ENCODE results near the gene ETV5. TPM values are rescaled to one million over a fixed set of nuclear protein-coding genes. Genes with fewer than 3 reads are reported as not detected.

The ETV5 gene
- total RNA-seq, 8 experiments from 2014 or later, result 4.0 to 36.7 (median 10.8) TPM

DNA sequence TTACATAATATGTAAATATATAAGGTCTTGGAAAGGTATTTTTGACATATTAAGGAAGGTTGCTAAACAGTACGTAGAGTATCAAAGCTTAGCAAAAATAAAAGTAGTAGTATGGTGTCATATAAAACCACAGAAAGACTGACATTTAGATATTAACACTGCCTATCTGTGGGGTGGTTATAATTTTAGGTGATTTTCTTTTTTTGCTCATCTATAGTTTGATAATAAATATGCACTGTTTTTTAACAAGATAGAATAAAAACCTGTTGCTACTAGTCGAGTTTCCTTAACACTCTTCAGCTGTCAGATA is 40.7 kb downstream of the ETV5 start:
- 14 to 100% (median 78%) methylated on average over 1 to 2 of the region's 2 CpGs for WGBS, 10 experiments
- in situ Hi-C loops (cut with MboI; ENCODE audit: low pct_unique_long_range_greater_than_20kb in 2 of 9, low sequenced_read_pairs in 9 of 9, unreplicated experiment in 9 of 9), result no loop called here

DNA sequence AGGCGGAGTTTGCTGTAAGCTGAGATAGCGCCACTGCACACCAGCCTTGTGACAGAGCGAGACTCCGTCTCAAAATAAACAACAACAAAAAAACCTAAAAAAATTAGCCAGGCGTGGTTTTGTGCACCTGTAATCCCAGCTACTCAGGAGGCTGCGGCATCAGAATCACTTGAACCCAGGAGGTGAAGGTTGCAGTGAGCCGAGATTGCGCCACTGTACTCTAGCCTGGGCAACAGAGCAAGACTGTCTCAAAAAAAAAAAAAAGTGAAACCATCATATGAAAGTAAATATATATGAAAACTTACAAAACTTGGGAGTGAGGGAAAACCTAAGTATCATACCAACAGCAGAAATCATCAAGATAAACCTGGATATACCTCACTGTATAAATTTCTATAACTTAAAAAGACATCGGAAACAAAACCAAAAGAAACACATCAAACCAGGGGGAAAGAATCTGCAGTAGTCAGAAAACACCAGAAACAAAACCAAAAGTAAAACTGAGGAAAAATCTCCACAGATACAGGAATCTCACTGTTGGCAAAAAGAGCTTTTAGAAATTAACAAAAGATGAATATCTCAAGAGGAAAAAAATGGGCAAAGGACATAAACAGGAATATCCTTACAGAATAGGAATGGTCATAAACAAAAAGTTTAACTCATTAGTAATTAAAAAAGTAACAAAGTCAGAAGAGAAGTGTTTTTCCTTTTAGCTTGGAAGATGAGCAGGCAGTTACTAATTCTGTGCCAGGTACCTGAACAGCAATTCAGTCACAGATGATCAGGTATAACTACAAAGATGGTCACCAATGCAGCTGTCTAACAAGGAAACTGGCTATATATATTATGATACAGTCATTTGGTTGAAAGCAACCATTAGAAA is 41.3 kb downstream of the ETV5 start:
- in situ Hi-C loops (cut with MboI; ENCODE audit: low pct_unique_long_range_greater_than_20kb in 2 of 9, low sequenced_read_pairs in 9 of 9, unreplicated experiment in 9 of 9), result no loop called here
- no peak for ATAC-seq (replicated peaks in 6 of 8)
- Histone ChIP-seq H3K27ac (no peak overlapping the region), H3K4me1 (replicated peaks in 1 of 2) (no peaks in the 10 kb centered on the region), H3K4me3 (no peak overlapping the region)
- WGBS, 10 experiments, result 93 to 100% (median 98%) methylated on average over 1 to 9 of the region's 9 CpGs

More for the DNA sequence above, 40.7 kb downstream of the ETV5 start:
- Histone ChIP-seq H3K27ac (no peak overlapping the region), H3K4me3 (no peak overlapping the region), H3K4me1 (replicated peaks in 1 of 2) (no peaks in the 10 kb centered on the region)
- ATAC-seq (replicated peaks in 6 of 8), result no peak

DNA sequence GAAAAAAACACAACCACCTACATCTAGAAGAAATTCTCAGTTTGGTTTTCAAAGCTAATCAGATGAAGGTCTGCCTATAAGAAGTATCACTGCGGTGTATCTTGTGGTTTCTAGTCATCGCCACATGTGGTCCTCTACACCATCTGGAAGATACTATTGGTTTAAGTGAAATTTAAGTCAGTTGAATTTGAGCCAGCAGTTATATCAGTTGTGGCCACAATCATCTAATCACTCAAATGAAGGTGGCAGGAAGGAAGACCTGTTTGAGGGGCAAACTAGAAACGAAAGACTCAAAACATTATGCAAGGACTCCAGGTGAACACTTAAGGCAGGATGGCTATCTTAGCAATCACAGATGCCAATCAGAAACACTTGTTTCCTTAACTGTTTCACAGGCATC is 48.7 kb downstream of the ETV5 start:
- peaks cover 3 to 6% of the 10 kb centered on the region in 2 donors for H3K4me1 ChIP-seq (replicated peaks in 1 of 2)
- 83 to 100% (median 93%) methylated on average over 1 to 3 of the region's 3 CpGs; no CpG with 5 or more reads in 2 of the 10 experiments for WGBS, 10 experiments
- in situ Hi-C loops (cut with MboI; ENCODE audit: low pct_unique_long_range_greater_than_20kb in 2 of 9, low sequenced_read_pairs in 9 of 9, unreplicated experiment in 9 of 9), result no loop called here
- H3K4me3 ChIP-seq, result no peak overlapping the region
- no peak for ATAC-seq (replicated peaks in 6 of 8)
- no peak overlapping the region for H3K27ac ChIP-seq

DNA sequence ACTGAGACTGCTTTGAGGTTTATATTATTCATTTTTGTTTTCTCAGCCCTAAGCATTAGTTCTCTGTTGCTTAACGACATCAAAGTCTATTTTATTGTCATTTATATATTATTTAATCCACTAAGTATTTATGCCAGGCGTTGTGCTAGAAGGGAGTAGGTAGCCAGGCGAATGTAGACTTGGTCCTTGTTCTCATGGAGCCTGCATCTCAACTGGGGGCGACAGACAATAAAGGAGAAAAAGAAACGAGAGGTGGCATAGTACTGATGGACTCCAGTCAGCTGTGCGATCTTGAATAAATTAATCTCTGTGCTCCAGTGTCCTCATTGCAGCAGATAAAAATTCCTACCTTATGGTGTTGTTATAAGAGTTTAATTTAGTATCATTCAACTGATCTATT is 49.7 kb downstream of the ETV5 start:
- WGBS, 10 experiments, result 70 to 100% (median 91%) methylated on average over 1 to 6 of the region's 6 CpGs
- Histone ChIP-seq H3K27ac (no peak overlapping the region), H3K4me1 (replicated peaks in 1 of 2) (peaks cover 3 to 11% of the 10 kb centered on the region in 2 donors), H3K4me3 (no peak overlapping the region)
- in situ Hi-C loops (cut with MboI; ENCODE audit: low pct_unique_long_range_greater_than_20kb in 2 of 9, low sequenced_read_pairs in 9 of 9, unreplicated experiment in 9 of 9), result no loop called here
- ATAC-seq (replicated peaks in 6 of 8), result no peak

DNA sequence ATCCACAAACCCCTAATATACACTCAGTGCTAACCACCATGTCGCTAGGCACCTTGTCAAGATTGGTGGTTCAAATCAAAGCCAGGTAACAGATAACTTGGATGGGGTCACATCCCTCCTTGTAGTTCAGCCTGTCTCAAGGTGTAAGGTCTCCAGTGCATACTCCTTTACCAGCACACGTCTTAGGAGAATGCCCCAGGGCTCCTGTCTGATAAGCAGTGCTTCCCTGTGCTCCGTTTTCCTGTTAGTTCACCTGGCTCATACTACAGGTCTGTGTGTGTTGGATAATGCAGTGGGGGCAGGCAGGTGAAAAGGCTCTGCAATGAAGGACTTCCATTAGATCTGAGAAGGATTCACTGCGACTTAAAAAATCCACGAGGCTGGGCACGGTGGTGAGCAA is 50.7 kb downstream of the ETV5 start:
- Histone ChIP-seq H3K4me3 (no peak overlapping the region), H3K27ac (no peak overlapping the region), H3K4me1 (replicated peaks in 1 of 2) (peaks cover 9 to 16% of the 10 kb centered on the region in 2 donors)
- ATAC-seq (replicated peaks in 6 of 8), result no peak
- in situ Hi-C loops (cut with MboI; ENCODE audit: low pct_unique_long_range_greater_than_20kb in 2 of 9, low sequenced_read_pairs in 9 of 9, unreplicated experiment in 9 of 9), result no loop called here
- 82 to 100% (median 95%) methylated on average over 1 to 6 of the region's 6 CpGs; no CpG with 5 or more reads in 5 of the 10 experiments for WGBS, 10 experiments

DNA sequence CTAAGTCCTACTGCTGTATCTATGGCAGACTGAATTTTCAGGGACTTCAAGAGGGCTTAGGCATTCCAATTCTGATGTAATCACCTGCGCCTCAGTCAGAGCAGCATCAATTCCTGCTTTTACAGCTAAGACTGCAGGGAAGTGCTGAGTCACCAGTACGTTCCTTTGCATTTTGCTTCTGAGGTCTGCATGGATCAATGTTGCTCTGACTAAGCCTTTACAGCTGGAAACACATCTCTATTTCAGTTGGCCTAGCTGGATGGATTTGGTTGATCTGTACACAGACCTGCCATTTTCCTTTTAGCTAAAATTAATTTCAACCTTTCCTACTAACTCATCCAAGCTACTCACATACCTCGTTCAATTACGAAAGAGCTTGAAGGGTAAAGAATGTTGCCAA is 51.3 kb downstream of the ETV5 start:
- peak; percentile 30 to 93 (median 90) for ATAC-seq (replicated peaks in 6 of 8)
- H3K27ac ChIP-seq, result no peak overlapping the region
- H3K4me3 ChIP-seq, result no peak overlapping the region
- WGBS, 10 experiments, result 53 to 100% (median 85%) methylated on average over 1 to 4 of the region's 4 CpGs; no CpG with 5 or more reads in 1 of the 10 experiments
- in situ Hi-C loops (cut with MboI; ENCODE audit: low pct_unique_long_range_greater_than_20kb in 2 of 9, low sequenced_read_pairs in 9 of 9, unreplicated experiment in 9 of 9), result no loop called here
- peaks cover 9 to 16% of the 10 kb centered on the region in 2 donors for H3K4me1 ChIP-seq (replicated peaks in 1 of 2)

DNA sequence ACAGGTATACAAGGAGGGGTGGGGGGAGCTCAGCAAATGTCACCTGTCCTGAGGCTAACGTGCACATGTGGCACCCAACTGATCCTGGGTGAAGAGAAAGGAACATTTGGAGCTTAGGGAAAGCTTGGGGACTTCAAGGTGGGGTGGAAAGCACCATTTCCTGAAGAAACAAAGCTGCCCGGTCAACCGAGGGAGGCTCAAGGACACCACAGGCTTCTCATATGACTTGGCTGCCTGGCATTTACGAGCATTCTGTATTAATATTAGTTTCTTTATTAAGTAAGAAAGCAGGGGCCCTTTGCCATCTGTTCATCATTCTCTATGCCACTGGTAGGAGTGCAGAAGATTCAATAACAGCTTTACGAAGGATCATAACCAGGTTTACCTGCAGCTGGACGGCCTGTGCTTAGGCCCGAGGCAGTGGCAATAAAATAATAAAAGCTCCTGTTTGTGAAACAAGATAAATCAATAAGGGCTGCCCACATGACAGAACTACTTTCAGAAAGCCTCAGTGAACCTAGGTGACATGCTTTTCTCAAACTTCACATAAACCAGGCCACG is 54.0 kb downstream of the ETV5 start:
- peaks cover 9 to 16% of the 10 kb centered on the region in 2 donors for H3K4me1 ChIP-seq (replicated peaks in 1 of 2)
- WGBS, 10 experiments, result 60 to 100% (median 90%) methylated on average over 1 to 8 of the region's 8 CpGs; no CpG with 5 or more reads in 1 of the 10 experiments
- no peak for ATAC-seq (replicated peaks in 6 of 8)
- in situ Hi-C loops (cut with MboI; ENCODE audit: low pct_unique_long_range_greater_than_20kb in 2 of 9, low sequenced_read_pairs in 9 of 9, unreplicated experiment in 9 of 9), result no loop called here
- no peak overlapping the region for H3K27ac ChIP-seq
- no peak overlapping the region for H3K4me3 ChIP-seq

DNA sequence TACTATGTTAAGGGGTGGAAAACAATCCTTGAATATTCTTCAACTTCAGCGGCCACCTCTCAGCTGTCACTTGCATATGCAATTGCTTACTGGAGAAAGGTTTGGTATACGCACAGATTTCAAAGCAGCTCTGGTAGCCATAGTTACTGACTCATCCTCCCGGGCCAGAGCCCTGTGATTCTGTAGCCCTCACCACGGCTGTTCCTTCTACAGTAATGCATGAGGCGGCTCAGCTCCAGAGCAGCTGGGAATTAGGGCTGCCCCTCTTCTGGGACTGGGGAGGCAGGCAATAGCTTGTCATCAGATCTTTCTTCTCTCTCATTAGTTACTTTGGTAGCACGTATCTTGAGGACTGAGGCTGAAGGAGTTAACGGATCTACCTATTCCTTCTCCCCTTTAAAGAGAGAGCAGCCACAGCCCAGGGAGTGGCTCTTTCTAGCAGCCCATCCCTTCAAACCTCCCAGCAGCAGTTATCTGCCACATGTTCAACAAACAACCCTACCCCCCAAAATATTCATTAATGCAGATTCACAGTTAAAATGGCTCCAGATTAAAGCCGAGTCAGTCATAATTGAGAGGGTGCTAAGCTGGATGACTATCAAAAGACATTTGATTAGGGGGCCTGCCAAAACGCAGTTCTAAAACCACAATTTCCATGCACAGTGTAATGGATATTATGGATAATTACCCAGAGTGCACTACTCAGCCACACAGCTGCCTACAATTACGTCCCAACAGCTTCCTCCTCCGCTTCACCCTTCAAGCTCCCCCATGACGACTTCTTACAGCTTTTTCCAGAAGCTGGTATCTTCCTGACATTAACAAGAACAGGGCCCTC is 54.7 kb downstream of the ETV5 start:
- H3K27ac ChIP-seq, result no peak overlapping the region
- 20 to 75% (median 42%) methylated on average over 1 to 10 of the region's 12 CpGs; no CpG with 5 or more reads in 1 of the 10 experiments for WGBS, 10 experiments
- in situ Hi-C loops (cut with MboI; ENCODE audit: low pct_unique_long_range_greater_than_20kb in 2 of 9, low sequenced_read_pairs in 9 of 9, unreplicated experiment in 9 of 9), result no loop called here
- ATAC-seq (replicated peaks in 6 of 8), result peak; percentile 88 to 96 (median 90)
- H3K4me1 ChIP-seq (replicated peaks in 1 of 2), result peaks cover 9 to 16% of the 10 kb centered on the region in 2 donors
- no peak overlapping the region for H3K4me3 ChIP-seq

DNA sequence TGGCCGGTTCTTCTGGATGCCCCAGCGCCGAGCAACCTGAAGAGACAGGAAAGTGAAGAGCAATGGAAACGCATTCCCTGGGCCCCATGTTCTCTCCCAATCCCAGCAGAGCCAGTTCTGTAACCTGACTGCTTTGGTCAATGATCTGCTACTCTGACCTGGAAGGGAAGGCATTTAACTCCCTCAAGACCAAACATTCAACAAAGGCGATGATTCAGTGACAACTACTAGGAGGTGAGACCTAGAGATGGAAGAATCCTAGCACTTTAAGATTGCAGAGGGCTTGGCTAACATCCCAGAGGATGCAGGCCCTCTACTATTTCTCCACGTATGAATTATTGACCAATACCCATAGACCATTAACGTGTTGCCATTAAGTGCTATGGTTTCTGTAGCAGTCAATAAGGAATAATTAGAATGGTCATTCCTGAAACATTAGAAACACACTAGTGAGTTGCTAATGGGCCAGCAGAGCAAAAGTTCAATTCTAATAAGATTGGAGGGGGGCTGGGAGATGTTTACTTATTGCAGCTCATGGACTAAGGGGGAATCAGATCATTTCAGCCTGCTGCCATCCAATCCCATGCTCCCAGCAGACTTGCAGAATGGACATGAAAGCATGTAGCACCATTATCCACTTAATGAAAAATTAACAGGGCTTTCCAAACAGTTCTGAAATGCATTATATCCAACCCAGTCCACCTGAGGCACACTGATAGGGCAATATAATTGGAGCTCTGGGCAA is 56.6 kb downstream of the ETV5 start:
- no peak for ATAC-seq (replicated peaks in 6 of 8)
- Histone ChIP-seq H3K27ac (no peak overlapping the region), H3K4me3 (no peak overlapping the region), H3K4me1 (replicated peaks in 1 of 2) (peaks cover 6 to 11% of the 10 kb centered on the region in 2 donors)
- in situ Hi-C loops (cut with MboI; ENCODE audit: low pct_unique_long_range_greater_than_20kb in 2 of 9, low sequenced_read_pairs in 9 of 9, unreplicated experiment in 9 of 9), result no loop called here
- WGBS, 10 experiments, result 71 to 97% (median 88%) methylated on average over 2 to 7 of the region's 7 CpGs; no CpG with 5 or more reads in 3 of the 10 experiments

DNA sequence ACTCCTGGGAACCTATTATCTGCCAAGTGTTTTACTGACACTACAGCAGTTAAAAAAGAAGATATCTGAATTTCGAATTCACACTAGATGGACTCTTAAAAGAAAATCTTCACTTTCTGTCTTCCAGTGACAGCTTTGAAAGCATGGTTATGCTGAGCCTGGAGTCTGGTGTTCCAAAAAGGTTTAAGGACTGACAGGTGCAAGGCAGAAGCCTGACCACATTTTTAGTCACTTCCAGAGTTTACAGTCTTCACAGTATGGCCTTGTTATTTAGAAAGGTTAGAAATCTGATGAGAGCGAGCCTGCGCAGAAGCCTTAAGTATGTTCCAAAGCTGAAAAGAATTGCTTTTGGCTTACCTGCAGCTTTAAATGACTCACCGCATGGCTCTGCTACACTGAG is 59.9 kb downstream of the ETV5 start:
- Histone ChIP-seq H3K4me3 (no peak overlapping the region), H3K27ac (no peak overlapping the region), H3K4me1 (replicated peaks in 1 of 2) (peaks cover 13 to 23% of the 10 kb centered on the region in 2 donors)
- no peak for ATAC-seq (replicated peaks in 6 of 8)
- WGBS, 10 experiments, result 82 to 100% (median 93%) methylated on average over 1 to 4 of the region's 4 CpGs; no CpG with 5 or more reads in 3 of the 10 experiments
- in situ Hi-C loops (cut with MboI; ENCODE audit: low pct_unique_long_range_greater_than_20kb in 2 of 9, low sequenced_read_pairs in 9 of 9, unreplicated experiment in 9 of 9), result no loop called here

DNA sequence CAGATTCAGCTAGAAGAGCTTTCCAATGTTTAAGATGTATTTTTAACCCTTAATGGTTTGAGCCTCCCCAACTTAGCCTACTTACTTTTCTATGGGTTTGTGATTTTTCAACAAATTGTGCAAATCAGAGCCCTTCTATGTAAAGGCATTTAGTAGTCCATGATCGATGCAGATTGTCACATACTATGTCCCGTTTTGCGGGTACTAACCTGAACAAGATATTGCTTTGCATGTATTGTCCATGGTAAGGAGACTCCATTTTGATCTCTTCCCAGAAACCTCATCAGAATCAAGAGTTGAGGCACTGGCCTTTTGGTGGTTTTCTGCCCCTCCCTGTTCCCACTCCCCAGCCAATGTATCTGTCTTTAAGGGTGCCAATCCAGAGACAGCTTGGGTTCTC is 60.8 kb downstream of the ETV5 start:
- H3K27ac ChIP-seq, result no peak overlapping the region
- H3K4me3 ChIP-seq, result no peak overlapping the region
- WGBS, 10 experiments, result 90 to 100% (median 100%) methylated on average over 1 to 3 of the region's 3 CpGs; no CpG with 5 or more reads in 3 of the 10 experiments
- in situ Hi-C loops (cut with MboI; ENCODE audit: low pct_unique_long_range_greater_than_20kb in 2 of 9, low sequenced_read_pairs in 9 of 9, unreplicated experiment in 9 of 9), result no loop called here
- ATAC-seq (replicated peaks in 6 of 8), result no peak
- peaks cover 8 to 19% of the 10 kb centered on the region in 2 donors for H3K4me1 ChIP-seq (replicated peaks in 1 of 2)

DNA sequence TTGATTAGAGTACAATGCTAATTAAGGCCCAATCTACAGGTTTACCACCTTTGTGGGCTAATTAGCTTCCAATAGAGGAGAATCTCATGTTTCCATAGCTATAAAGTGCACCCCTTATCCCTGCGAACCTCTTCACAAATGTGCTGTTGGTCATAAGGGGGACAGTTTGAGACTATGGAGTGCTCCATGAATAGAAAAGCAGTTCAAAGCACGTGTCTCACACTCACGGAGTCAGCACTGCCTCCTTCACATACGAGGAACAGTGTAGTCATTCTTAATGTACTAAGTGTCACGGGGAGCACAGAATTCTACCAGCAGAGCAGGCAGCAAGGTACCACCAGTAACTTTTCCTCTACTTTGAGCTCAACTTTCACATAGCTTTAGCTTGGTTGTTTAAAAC is 62.1 kb downstream of the ETV5 start:
- ATAC-seq (replicated peaks in 6 of 8), result no peak
- Histone ChIP-seq H3K4me3 (no peak overlapping the region), H3K4me1 (replicated peaks in 1 of 2) (peaks cover 8 to 19% of the 10 kb centered on the region in 2 donors), H3K27ac (no peak overlapping the region)
- WGBS, 10 experiments, result 63 to 93% (median 80%) methylated on average over 2 to 5 of the region's 5 CpGs; no CpG with 5 or more reads in 3 of the 10 experiments
- in situ Hi-C loops (cut with MboI; ENCODE audit: low pct_unique_long_range_greater_than_20kb in 2 of 9, low sequenced_read_pairs in 9 of 9, unreplicated experiment in 9 of 9), result no loop called here

All from motor neuron (in vitro differentiated cells).